ENCODE measurements around the gene CAMTA1.

Gene CAMTA1

GRCh38 chr1:6965083-6965934, 180.1 kb downstream of the CAMTA1 start:
- no peak for TF ChIP-seq ZNF274 (IDR thresholded peaks at IDR 0.05; ENCODE audit: low read depth, low read length)

GRCh38 chr1:6965935-6966241, 180.6 kb downstream of the CAMTA1 start:
- no peak for TF ChIP-seq ZNF274 (IDR thresholded peaks at IDR 0.05; ENCODE audit: low read depth, low read length)
- H3K4me3 ChIP-seq (ENCODE audit: low read length), result no peak overlapping the region

More at GRCh38 chr1:6965083-6965934, 180.1 kb downstream of the CAMTA1 start:
- no peak overlapping the region for H3K4me3 ChIP-seq (ENCODE audit: low read length)

DNA sequence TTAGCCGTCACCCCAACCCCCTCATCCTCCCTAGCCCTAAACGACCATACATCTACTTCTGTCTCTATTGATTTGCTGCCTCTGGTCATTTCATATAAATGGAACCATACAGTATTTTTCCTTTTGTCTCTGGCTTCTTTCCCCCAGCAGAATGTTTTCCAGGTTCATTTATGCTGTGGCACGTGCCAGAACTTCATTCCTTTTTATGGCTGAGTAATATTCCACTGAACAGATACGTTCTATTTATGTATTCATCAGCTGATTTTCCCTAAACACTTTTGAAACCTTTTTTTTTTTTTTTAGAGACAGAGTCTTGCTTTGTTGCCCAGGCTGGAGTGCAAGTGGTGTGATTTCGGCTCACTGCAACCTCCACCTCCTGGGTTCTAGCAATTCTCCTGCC, 181.1 kb downstream of the CAMTA1 start:
- no peak for TF ChIP-seq ZNF274 (IDR thresholded peaks at IDR 0.05; ENCODE audit: low read depth, low read length)

DNA sequence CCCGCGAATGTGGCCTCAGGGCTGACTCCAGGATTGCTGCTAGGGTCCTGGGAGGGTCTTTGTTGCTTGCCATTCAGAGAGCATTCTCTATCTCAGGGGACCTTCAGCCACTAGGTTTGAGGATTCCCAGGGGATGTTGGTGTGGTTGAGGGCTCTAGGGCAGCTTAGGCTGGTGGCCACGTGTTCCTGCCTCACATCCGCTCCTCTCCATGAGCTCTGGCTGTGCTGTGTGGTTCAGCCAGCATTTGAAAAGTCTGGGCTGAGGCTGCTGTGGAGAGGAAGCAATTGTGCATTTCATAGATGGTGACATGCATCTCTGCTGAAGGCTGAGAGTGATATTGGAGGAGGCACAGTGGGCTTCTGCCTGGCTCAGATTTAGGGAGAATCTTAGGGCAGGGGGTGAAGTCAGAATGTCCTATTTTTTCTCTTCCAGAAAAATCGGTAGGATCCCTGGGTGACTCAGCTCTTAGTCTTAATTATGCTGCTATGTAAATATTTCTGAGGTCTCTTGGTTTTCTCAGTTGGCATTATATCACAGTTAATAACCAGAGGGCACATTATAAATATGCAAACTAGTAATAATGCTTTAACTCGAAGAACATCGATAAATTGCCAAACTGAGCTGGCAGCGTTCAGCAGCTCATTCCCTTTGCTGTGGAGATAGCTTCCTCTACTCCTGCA, 182.3 kb downstream of the CAMTA1 start:
- H3K4me3 ChIP-seq (ENCODE audit: low read length), result no peak overlapping the region
- TF ChIP-seq ZNF274 (IDR thresholded peaks at IDR 0.05; ENCODE audit: low read depth, low read length), result no peak

More for the DNA sequence above, 181.1 kb downstream of the CAMTA1 start:
- H3K4me3 ChIP-seq (ENCODE audit: low read length), result no peak overlapping the region

GRCh38 chr1:6969106-6969505, 183.9 kb downstream of the CAMTA1 start:
- TF ChIP-seq ZNF274 (IDR thresholded peaks at IDR 0.05; ENCODE audit: low read depth, low read length), result no peak
- no peak overlapping the region for H3K4me3 ChIP-seq (ENCODE audit: low read length)

DNA sequence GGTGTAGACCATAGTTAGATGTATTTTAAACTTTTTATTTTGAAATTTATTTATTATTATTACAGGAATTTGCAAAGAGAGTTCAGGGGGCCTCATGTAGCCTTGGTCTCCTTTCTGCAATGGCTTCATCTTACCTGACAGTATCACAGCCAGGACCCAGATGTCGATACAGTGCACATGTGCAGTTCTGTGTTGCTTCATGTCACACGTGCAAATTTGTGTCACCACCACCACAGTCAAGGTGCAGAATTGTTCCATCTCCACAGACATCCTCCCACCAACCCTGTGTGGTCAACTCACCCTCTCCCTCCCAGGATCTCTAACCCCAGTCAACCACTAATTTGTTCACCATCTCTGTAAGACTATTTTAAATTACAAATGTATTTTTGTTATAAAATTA, 184.5 kb downstream of the CAMTA1 start:
- no peak for TF ChIP-seq ZNF274 (IDR thresholded peaks at IDR 0.05; ENCODE audit: low read depth, low read length)

DNA sequence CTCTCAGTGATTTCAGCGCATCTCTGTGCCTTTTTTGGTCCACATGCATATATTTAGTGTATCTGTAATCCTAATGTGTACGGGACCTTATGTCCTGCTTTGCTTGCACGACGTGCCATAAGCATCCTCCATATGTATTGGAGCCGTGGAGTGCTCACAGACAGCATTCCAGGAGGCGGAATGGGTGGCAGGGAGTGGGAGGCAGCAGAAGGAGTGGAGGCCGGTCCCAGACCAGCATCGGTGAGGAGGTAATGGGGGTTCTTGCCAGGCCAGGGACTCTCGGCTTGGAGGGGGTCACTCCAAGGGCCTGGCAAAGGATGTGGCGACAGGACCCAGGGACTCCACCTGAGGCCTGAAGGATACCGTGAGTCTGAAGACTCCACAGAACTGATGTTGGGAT, 185.0 kb downstream of the CAMTA1 start:
- TF ChIP-seq ZNF274 (IDR thresholded peaks at IDR 0.05; ENCODE audit: low read depth, low read length), result no peak
- H3K4me3 ChIP-seq (ENCODE audit: low read length), result no peak overlapping the region

More for the DNA sequence above, 184.5 kb downstream of the CAMTA1 start:
- no peak overlapping the region for H3K4me3 ChIP-seq (ENCODE audit: low read length)

GRCh38 chr1:6971048-6971447, 185.8 kb downstream of the CAMTA1 start:
- TF ChIP-seq ZNF274 (IDR thresholded peaks at IDR 0.05; ENCODE audit: low read depth, low read length), result no peak
- no peak overlapping the region for H3K4me3 ChIP-seq (ENCODE audit: low read length)

GRCh38 chr1:6971699-6972098, 186.4 kb downstream of the CAMTA1 start:
- no peak for TF ChIP-seq ZNF274 (IDR thresholded peaks at IDR 0.05; ENCODE audit: low read depth, low read length)
- H3K4me3 ChIP-seq (ENCODE audit: low read length), result no peak overlapping the region

DNA sequence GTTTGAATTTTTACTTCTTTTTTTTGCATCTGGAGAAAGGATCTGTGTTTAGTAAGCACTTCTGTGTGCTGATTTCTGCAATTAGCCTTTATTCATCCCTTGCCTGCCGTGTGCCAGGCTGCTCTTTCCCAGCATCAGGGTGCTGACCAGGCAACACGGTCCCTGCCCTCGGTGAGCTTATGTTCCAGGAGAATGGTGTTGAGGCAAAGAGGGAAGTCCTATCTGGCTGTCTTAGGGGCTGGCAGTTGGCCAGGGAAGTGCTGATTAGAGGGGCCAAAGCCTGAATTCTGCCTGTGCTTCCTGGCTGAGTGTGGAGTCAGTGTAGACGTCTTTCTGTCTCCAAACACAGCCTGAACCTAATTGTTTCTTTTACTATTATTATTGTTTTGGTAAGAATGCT, 187.1 kb downstream of the CAMTA1 start:
- no peak overlapping the region for H3K4me3 ChIP-seq (ENCODE audit: low read length)

GRCh38 chr1:6975331-6976043, 190.2 kb downstream of the CAMTA1 start:
- no peak for TF ChIP-seq ZNF274 (IDR thresholded peaks at IDR 0.05; ENCODE audit: low read depth, low read length)
- H3K4me3 ChIP-seq (ENCODE audit: low read length), result no peak overlapping the region

More for the DNA sequence above, 187.1 kb downstream of the CAMTA1 start:
- TF ChIP-seq ZNF274 (IDR thresholded peaks at IDR 0.05; ENCODE audit: low read depth, low read length), result no peak

- no peak overlapping the region for H3K4me3 ChIP-seq (ENCODE audit: low read length)
- TF ChIP-seq ZNF274 (IDR thresholded peaks at IDR 0.05; ENCODE audit: low read depth, low read length), result no peak
Observed at GRCh38 chr1:6976044-6976375, 190.8 kb downstream of the CAMTA1 start.

DNA sequence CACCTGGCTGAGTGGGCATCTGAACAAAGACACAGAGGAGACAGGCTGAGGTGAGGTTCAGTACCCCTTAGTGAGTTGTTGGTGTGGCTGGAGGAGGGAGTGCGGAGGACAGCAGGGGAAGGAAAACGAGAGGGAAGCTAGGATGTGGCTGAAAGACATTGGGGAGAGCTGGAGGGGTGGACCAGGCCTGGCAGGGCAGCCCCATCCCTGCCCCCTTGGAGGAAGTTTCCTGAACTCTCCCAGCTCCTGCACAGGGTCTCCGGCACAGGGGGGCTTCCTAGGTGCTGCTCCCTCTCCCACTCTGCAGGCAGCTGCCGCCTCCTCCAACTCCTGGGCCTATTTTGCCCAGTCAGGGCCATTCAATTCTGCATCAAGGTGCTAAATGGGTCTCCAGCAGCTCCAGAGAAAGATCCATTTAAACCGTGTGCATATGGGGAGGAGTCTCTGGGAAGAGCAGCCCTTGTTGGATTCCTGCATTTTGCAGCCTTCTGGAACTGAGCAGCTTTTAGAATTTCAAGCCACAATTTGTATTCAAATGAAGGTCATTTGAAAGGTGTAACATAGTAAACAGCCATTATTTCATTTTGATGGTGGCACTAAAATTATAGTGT, 193.9 kb downstream of the CAMTA1 start:
- H3K4me3 ChIP-seq (ENCODE audit: low read length), result no peak overlapping the region
- TF ChIP-seq ZNF274 (IDR thresholded peaks at IDR 0.05; ENCODE audit: low read depth, low read length), result no peak

- H3K4me3 ChIP-seq (ENCODE audit: low read length), result no peak overlapping the region
- TF ChIP-seq ZNF274 (IDR thresholded peaks at IDR 0.05; ENCODE audit: low read depth, low read length), result no peak
Observed at GRCh38 chr1:6981595-6981994, 196.3 kb downstream of the CAMTA1 start.

Data from GM08714 (cell line).